ENCODE results near the gene CORO2B. TPM values are rescaled to one million over a fixed set of nuclear protein-coding genes. Genes with fewer than 3 reads are reported as not detected.

CORO2B gene
- total RNA-seq, 1 donor from 2014 or later, result not detected

GRCh38 chr15:68571582-68571981 lies 7.2 kb upstream of the CORO2B start:
- intact Hi-C loops (cut with micrococcal nuclease), result no loop called here

- intact Hi-C loops (cut with micrococcal nuclease), result no loop called here
These were observed 6.5 kb upstream of the CORO2B start for GRCh38 chr15:68572309-68572708.

DNA sequence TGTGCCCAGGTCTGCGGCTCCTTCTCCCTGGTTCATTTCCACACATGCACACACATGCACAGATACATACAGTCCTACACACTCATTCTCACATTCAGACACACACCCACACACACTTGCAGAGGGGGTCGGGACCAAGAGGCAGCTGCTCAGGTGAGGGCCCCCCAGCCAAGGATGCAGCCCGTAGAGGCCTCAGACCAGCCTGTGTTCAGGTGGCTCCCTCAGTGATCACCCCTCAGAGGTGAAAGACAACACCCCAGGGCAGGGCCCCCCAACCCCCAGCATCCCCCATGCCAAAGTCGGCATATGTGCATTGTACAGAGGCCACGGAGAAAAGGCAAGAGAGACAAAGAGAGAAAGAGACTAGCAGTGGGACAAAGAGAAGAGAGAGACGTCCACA lies 5.9 kb upstream of the CORO2B start:
- intact Hi-C loops (cut with micrococcal nuclease), result no loop called here

DNA sequence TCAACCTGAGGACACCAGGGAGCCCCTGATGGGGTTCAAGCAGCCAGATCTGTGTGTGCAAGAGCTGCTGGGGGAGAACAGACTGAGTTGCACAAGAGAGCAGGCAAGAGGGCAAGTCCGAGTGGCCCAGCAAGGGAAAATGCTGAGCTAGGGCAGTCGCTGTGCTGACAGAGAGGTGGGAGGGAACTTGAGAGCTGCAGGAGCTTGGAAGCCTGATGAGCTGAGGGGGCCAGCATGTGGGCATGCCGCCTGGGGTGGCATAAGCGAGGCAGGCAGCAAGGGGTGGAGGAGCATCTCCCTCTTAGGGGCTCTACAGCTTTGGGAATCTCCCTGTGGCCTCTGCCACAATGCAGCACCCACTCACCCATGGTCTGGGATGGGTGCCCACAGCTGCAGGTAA lies 4.7 kb upstream of the CORO2B start:
- intact Hi-C loops (cut with micrococcal nuclease), result no loop called here

DNA sequence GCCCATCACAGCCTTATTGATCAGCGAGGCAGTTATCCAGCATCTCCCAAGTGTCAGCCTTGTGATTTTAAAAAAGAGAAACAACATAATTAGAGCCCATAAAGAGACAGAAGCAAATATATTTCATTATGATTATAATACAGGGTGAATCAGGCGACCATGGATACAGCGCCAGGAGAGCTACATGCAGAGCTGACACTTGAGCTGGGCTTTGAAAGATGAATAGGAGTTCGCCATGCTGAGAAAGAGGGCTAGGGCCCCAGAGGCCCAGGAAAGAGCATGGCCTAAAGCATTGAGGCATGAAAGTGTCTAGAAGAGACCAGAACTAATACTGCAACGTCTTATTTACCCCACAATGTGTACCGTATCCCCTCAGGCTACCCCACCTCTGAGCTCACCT lies 4.2 kb upstream of the CORO2B start:
- intact Hi-C loops (cut with micrococcal nuclease), result no loop called here

DNA sequence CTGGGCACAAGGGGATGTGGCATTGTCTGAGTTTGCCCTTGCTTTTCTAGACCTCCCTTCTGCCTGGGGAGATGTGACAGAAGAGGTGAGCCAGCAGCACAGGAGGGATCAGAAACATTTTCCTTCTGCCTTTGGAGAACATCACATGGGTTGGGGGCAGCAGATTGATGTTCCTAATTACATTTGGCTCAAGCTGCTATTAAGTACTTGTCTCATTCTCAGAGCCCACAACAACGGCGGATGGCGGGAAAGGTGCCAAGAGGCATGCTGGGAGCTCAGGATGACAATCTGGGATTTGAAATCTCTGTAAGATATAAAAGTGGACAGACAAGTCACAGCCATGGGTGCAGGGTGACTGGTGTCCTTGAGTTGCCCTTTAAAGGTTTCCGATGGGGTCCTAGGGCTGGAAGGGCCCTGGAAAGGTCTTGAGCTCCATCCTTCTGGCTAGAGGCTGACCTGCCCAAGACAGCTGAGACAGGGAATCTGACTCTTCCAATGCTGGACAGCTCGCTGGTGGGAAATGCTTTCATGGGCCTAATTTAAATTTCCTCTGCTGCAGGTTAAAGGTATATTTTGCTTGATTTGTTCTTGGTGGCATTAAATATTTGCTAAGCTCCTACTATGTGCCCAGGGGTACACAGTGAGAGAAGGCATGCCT lies 2.4 kb upstream of the CORO2B start:
- intact Hi-C loops (cut with micrococcal nuclease), result no loop called here

- intact Hi-C loops (cut with micrococcal nuclease), result no loop called here
These were observed 416 bp upstream of the CORO2B start for GRCh38 chr15:68578175-68578979.

DNA sequence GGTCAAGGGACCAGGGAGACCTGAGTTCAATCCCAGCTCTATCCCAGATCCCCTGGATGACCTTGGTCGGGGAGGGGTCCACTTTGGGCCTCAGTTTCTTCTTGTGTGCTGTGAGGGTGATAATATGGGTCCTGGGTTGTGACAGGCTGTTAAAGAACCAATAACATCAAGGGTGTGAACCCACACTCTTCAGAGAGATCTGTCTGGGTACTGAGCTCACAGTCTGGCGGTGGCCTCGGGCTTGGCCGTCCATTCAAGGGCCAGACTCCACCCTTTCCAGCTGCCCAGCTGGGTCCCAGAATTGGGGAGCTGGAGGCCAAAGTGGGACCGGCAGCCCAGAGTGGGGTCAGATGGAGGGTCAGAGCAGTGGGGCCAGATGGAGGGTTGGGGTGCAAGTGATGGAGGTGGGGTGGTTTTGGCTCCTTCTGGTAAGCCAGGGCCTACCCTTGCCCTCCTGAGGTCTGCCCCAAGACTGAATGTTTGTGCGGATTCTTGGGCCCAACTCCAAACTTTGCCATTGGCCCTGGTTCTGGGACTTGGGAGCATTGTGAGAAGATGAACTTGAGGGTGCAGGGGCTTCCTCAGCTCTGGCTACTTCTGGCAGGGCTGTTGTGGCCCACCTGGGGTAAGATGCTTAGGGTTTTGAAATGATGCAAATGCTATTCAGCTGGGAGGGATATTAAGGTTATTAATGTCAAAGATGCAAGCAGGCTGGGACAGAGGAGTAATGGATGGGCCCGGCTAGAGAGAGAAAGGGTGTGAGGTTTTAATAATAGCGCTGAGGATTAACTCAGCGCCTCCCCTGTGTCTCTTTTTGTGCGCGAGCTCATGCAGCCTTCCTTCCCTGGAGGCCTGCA lies 1.5 kb downstream of the CORO2B start:
- intact Hi-C loops (cut with micrococcal nuclease), result no loop called here

DNA sequence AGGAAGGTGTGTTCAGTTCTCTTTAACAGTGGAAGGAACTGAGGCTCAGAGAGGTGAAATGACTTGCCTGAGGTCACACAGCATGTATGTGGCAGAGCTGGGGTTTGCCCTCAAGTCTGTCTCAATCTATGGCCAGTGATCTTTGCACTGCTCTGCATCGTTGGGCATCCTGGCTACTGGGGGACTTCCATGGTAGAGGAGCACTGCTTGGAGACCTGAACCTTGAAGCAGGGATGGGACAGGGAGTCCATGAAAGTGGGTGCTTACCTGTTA lies 2.0 kb downstream of the CORO2B start:
- intact Hi-C loops (cut with micrococcal nuclease), result no loop called here

DNA sequence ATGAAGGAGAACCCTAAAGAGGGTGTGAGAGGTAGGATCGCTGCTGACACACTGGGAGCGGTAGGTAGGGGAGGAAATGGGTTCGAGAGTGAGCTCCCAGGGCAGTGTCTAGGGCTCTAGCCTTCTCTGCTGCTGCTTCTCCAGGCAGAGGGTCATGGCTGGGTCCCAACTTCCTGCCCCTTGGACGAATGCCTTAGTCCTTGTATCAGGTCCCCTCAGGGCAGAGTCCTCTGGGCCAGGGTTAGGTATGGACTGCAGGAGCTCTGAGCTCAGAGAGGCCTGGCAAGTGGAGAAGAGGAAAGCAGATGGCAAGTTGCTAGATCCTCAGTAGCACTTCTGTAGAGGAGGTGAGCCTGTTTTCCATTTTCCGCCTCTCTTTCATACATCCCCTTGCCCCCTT lies 2.9 kb downstream of the CORO2B start:
- intact Hi-C loops (cut with micrococcal nuclease), result no loop called here

DNA sequence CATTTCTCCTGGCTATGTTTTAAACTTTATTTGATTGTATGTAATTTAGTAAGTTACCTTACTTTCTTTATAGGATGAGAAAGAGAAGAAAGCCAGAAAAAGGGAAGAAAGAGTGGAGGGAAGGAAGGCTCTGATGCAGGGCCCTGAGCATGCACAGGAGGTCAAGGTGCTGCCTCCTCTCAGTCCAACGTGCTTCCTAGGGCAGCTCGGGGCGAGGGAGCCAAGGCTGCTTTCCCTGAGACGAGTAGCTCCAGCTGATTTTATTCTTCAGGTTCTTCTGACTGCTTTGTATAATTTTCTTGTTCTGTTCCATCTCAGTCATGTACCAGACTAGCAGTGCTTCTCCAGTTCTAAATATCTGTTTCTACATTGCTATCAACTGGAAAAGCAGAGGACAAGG lies 3.4 kb downstream of the CORO2B start:
- intact Hi-C loops (cut with micrococcal nuclease), result no loop called here

DNA sequence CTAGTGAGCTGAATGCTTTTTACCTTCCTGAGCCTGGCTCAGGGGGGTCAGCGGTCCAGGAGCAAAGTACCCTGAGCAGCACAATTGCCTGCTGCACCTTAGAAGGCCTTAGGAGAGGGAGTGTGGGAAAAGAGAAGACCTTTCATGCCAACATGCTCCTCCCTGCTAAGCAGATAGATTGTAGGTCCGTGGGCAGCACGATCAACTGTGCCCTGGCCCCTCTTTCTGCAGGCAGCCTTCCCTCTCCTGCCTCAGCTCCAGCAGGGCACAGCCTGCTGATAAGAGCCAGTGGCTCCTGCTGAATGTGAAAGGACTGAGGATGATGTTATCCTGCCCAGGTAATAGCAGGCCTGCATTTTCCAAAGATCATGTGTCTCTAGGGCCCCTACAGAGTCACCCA lies 4.1 kb downstream of the CORO2B start:
- intact Hi-C loops (cut with micrococcal nuclease), result no loop called here

DNA sequence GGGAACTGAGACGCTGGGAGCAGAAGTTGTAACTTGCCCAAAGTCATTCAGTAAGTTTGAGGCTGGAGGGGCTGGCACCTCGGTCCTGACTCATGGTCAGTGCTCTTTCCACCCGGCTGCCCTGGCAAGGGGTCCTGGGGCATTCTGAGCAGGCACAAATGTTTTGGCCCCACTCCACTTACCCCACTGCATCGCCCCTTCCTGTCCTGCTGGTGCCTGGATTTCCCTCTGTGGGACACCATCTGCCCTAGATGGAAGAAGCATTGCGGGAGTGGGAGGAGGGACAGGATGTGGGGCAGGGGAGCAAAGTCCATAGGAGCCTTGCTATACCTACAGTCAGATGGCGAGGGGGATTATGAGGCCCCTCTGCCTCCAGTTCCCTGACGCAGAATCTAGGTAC lies 4.5 kb downstream of the CORO2B start:
- intact Hi-C loops (cut with micrococcal nuclease), result no loop called here

DNA sequence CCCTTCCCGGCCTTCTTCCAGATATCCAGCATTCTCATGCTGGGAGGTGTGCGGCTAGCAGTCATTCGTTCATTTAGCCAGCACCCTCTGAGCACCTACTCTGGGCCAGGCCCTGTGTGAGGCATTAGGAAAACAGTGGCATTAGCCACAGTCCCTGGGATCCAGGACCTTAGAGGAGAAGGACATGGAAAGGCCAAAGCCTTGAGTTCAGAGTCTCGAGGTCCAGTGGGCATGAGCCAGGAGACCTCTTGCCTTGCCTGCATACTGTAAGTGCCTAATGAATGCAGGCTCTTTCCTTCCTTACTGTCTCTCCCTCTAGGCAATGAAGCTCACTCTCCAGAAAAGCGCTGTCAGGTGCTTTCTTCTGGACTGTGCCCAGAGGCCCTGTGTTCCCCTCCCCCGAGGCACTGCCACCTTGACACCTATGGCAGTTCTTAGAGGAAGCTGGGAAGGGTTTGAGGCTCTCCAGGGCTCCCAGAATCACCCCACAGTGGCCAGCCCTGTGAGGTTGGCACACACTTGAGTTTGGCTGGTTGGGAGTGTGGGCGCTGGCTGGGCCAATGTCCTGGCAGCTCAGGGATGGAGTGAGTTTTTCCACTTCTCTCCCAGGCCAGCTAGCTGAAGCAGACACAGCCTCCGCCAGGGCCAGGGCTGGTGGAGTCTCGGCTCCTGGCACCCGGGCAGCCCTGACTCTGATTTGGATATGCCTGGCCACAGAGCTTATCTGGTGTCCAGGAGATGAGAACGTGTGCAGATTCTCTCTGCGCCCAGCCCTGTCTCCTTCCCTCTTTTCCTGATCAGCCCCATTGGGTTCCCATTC lies 5.4 kb downstream of the CORO2B start:
- intact Hi-C loops (cut with micrococcal nuclease), result no loop called here

DNA sequence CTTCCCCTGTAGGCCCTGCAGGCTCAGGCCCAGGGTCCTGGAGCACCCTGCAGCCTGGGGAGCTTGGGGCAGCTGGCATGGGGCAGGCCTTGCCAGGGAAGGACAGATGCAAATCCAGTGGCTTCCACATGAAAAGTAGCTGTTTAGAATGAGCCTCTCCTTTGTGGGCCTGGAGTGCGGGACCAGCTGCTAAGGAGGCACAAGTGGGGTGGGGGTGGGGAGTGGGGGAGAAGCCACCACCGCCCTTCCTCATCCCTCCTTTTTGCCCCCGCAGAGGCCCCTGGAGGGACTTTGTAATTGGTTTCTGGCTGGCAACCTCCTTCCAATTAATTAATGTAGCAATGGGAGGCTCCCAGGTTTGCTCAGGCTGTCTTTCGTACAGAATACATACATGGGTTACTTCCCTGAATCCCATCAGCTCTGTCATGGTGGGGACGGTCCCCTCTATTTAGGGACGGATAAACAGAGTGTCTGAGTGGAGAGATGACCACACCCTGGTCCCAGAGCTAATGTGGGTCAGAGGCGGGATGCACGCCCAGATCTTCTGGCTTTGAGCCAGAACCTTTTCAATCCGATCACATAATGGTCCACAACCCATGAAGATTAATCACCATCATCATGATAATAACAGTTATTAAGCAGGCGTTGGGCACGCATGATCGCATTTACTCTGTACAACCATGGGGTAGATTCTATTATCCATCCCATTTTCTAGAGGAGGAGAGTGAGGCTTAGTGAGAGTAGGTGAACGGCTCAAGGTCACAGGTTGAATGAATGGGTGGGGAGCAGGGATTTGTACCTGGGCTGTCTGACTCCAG lies 6.2 kb downstream of the CORO2B start:
- intact Hi-C loops (cut with micrococcal nuclease), result no loop called here

- intact Hi-C loops (cut with micrococcal nuclease), result no loop called here
These were observed 6.9 kb downstream of the CORO2B start for GRCh38 chr15:68585574-68586273.

DNA sequence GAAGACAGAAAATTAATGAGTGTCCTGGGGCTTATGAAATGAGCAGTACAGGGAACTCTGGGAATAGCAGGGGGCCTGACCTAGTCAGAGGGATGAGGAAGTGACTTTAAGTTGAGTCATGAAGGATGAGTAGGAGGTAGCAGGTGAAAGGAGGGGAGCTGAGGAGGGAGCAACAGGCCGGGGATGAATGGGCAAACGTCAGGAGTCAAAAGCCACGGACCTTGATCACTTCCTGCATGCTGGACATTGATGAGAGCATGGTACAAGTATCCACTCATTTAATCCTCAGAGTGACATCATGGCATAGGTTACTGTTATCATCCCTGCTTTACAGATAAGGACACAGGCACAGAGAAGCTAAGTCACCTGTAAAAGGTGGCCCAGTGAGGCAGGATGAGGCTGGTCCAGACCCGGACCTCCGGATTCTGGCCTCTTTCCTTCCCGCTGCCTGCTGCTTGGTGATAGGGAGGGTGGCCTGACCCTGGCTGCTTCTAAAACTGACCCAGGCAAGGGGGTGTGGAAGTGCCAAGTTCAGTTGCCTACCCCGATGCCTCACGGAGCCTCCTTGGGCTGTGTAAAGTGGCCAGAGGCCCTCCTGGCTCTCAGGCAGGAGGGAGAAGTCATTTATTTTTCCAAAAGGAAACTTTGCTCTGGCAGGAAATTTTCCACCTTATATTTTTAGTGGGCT lies 7.6 kb downstream of the CORO2B start:
- intact Hi-C loops (cut with micrococcal nuclease), result no loop called here

DNA sequence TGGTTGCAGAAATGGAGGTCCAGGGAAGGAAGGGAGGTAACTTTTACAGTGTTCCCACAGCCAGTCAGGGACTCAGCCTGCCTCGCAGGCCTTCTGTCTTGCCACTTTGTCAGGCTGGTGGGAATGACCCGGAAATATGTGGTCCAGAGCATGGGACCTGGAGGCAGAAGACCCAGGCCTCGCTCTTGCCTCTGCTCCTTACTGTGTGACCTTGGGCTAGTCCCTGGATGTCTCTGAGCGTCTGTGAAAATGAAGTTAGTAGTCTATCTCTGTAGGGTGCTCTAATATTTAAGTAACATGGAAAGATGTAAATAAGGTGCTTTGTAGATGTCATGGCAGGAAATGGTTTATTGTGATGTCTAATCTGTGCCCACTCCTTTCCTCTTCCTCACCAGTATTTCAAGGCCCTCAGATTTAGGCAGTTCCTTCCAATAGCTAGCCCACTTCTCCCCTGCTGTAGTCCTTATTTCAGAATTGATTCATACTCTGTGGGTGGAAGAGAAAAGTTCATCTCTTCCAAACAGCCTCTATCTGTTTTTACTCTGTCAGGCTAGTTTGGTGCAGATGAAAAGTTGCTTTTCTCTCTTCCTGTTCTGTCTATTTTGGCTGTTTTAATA lies 9.1 kb downstream of the CORO2B start:
- intact Hi-C loops (cut with micrococcal nuclease), result no loop called here

GRCh38 chr15:68589053-68589452 lies 10.3 kb downstream of the CORO2B start:
- intact Hi-C loops (cut with micrococcal nuclease), result no loop called here
